GM18909 (cell line): ENCODE results near the gene NR3C2.

ENCODE experiments used
- ATAC-seq: cut with Tn5 transposase; IDR thresholded peaks from one replicate; pipeline ENCODE4 v1.9.1; 2021; ENCODE audit warnings: mild to moderate bottlenecking; ENCODE audit not compliant: unreplicated experiment, poor library complexity

The NR3C2 gene

GRCh38 chr4:148441986-148442831 lies at the start of gene NR3C2:
TSS of gene NR3C2 (minus strand) at chr4:148442414.
- ATAC-seq = peak; percentile 98

DNA sequence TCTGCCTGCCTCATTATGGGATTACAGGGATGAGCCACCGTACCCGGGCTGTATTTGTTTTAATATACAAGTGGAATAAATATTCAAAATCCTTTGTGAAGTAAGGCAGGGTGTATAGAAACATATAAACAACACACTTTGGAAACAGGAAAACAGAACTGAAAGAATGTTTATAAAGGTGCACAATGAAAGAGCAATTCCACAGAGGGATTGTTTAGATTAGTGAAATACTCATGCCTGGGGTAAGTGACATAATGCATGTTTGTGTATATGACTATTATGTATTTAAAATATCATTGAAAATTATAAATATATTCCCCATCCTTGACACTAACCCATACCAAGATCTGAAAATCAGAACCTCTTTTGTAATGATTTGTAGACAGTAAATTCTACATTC lies 45.0 kb upstream of the NR3C2 start:
- ATAC-seq = no peak

- no peak for ATAC-seq
Observed at GRCh38 chr4:148481636-148482035, 39.4 kb upstream of the NR3C2 start.

GRCh38 chr4:148477276-148477675 lies 35.1 kb upstream of the NR3C2 start:
- no peak for ATAC-seq

DNA sequence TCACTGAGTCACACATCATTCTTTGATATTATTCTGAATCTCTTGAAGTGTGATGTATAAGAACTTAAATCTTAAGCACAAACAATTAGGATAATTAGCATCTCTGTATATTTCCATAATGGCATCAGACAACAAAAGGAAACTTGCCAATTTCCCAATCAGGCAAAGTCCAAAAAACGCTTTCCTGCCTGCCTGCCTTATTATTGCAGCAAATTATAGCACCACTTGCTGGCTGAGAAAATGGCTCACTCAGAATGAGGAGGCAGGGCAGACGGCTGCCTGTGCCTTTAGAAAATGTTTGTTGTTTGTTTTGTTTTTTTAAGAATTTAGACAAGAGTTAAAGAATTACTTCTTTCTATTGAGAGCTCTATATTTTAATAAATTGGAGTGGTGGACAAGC lies 27.7 kb upstream of the NR3C2 start:
- ATAC-seq = no peak

- ATAC-seq = no peak
Observed at GRCh38 chr4:148454835-148455234, 12.6 kb upstream of the NR3C2 start.

DNA sequence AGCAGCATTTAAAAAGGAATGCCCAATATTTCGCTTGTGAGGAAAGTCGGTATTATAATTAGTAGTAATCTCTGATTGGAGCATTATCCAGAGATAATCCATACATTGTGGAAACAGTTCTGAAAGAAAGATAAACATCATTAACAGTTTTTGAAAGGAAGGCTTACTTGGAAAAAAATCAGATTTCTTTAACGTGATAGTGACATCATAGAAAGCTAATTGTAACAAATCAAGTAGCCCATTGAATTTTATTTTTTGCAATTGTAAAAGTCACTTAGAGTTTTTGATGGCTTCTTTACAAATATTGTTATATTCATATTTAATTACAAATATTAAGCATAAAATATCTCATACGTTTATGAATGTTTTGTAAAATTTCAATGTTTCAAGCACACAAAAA lies 11.6 kb upstream of the NR3C2 start:
- ATAC-seq = no peak

- no peak for ATAC-seq
Observed at GRCh38 chr4:148452970-148453369, 10.8 kb upstream of the NR3C2 start.

GRCh38 chr4:148449921-148450320 lies 7.7 kb upstream of the NR3C2 start:
- no peak for ATAC-seq

- no peak for ATAC-seq
Observed at GRCh38 chr4:148448141-148448540, 5.9 kb upstream of the NR3C2 start.

DNA sequence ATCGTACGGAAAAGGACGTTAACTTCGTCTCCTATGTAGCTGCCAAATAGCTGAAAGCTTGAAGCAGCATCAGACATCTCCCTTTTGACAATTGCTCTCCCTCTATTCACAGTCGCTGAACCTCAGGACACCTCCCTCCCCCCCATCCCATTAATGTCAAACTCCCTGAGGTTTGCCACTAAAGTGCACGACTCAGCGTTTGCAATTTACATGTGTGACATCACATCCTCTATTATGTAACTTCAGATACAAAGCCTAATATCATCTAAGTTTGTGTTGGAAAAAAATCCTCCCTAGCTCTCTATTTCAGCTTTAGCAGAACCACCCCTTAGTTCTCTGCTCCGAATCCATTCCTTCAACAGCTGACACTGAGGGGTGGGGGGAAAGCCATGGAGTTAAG lies 5.5 kb upstream of the NR3C2 start:
- no peak for ATAC-seq

DNA sequence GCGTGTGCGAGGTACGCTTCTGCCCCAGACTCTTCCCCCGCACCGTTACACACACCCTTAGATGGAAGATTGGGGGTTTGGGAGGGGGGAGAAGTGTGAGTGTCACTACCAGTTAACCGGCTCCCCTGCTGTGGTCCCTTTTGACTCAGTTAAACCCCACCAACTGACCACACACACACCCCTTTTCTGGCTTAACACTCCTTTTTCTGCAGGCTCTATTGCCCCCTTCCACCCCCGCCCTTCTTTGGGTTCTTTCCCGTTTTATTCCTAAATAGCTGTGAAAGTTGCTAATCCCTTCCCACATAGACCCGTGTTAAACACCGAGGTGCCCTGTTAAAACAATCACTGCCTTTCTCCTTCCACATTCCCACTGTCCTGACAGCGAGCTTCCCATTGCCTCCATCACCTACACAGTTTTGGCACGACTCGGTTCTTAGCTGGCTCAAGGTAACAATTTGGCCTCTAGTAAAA lies 3.7 kb upstream of the NR3C2 start:
- ATAC-seq = no peak

DNA sequence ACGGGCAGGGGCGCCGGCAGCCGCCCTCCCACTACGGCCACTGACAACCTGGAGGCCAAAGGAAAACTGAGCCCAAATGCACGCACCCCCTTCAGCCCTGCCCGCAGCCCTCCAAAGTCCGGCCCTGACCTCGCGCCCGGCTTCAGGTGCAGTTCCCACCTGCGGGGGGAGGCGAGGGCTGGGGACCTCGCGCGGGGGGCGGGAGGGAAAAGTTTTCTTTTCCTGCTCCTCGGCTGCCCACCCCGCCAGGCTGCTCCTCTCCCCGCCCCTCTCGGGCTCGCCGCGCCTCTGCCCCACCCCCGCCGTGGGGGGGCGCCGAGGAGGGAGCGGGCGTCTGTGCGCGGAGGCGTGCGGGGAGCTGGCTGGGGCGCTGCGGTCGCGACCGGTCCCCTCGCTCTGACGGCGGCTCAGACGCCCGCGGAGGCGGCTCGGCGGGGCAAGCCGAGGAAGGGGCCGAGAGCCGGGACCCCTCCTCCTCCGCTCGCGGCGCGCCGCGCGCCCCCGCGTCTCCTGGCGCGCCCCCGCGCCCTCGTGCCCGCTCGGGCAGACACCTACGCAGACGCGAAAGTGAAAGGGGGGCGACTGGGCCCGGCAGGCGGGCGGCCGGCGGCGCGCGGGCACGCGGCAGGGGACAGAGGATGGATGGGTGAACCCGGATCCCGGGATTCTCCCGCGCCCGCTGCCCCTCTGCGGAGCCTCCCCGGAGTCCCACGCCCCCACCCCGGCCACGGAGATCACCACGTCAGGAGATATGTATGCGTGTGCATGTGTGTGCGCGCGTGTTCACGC lies 3.1 kb upstream of the NR3C2 start:
- ATAC-seq = peak; percentile 13

DNA sequence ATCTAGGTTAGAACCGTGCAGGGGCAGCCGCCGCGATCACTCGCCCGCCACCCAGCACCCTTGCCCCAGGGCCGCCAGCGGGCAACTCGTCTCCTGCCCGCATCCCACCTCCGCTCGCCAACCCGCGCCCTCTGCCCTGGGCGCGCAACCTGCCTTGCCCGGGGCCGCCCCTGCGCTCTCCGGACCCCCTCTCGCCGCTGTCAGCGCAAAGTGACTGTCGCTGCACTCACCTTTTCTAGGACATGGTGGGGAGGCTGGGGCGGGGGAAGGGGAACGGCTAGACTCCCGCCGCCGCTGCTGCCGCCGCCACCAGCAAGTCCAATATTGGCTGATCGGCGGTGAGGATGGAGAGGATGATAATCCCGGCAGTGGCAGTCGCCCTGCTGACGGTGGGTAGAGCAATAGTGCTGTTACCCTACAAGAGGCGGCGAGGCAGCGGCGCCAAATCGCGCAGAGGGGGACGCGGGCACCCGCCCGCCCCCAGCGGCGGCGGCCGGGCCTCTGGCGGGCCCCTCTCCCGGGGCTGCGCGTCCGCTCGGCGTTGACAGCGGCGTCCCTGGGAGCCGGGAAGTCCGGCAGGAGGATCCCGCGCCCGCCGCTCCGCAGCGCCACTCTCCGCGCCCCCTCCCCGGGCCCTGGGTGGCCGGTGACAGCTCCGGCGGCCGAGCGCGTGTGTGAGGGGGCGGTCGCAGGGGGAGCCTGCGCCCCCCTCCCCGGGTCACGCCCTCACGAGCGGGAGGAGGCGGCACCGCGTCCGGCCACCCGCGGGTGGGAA lies 2.3 kb upstream of the NR3C2 start:
- ATAC-seq = no peak

- no peak for ATAC-seq
Observed at GRCh38 chr4:148443512-148444295, 1.5 kb upstream of the NR3C2 start.

GRCh38 chr4:148442832-148443511 lies 758 bp upstream of the NR3C2 start:
- ATAC-seq = peak; percentile 20

GRCh38 chr4:148441624-148441985 lies 609 bp downstream of the NR3C2 start:
- no peak for ATAC-seq

DNA sequence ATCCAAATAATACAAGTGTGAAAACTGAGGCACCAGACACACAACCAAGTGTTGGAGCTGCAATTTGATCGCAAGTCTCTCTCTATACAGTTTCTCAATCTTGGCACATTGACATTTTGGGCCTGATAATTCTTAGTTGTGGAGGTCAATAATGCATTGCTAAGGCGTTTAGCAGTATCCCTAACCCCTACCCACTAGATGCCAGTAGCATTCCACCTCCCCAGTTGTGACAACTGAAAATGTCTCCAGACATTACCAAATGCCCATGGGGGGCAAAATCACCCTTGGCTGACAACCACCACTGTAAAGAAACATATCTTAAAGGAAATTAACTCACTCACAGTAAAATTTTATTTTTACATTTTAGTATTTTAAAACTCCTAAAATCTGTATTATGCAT lies 4.2 kb downstream of the NR3C2 start:
- no peak for ATAC-seq

- ATAC-seq = no peak
Observed at GRCh38 chr4:148437439-148437838, 4.8 kb downstream of the NR3C2 start.
